ENCODE results near the gene STX1A.

Gene STX1A

GRCh38 chr7:73706126-73707044 is 13.1 kb downstream of the STX1A start:
- H3K27ac ChIP-seq (ENCODE audit: extremely low read depth, low read depth, low read length): no peak overlapping the region
- no peak overlapping the region for H3K4me3 ChIP-seq (ENCODE audit: low read depth, low read length)
- H3K36me3 ChIP-seq (ENCODE audit: control insufficient read depth in 2 of 2, insufficient read depth in 1 of 2, low read length in 2 of 2): peaks cover 0 to 29% of the 10 kb centered on the region in 2 experiments; a peak in 2 of 3 replicates
- H3K9me3 ChIP-seq (ENCODE audit: control insufficient read depth, insufficient read depth, low read depth, low read length): no peaks in the 10 kb centered on the region
- peak; percentile 37 for TF ChIP-seq GLIS1 (tag by site-specific recombination; IDR thresholded peaks at IDR 0.05)
- TF ChIP-seq ZIC2 (tag by site-specific recombination; IDR thresholded peaks at IDR 0.05): 0 out of 2 replicates have a peak, but pooled peaks have one; percentile 11
- TF ChIP-seq PATZ1 (tag by site-specific recombination; IDR thresholded peaks at IDR 0.05): peak; percentile 31; the same call in 1 of the 2 replicates
- TF ChIP-seq ZNF600 (tag by site-specific recombination; IDR thresholded peaks at IDR 0.05): 0 out of 2 replicates have a peak, but pooled peaks have one; percentile 39
- no peak for TF ChIP-seq GFI1B (tag by site-specific recombination; IDR thresholded peaks at IDR 0.05)
- no peak for TF ChIP-seq ZNF366 (tag by site-specific recombination; conservative IDR thresholded peaks at IDR 0.05)
- TF ChIP-seq, protein P1, sequence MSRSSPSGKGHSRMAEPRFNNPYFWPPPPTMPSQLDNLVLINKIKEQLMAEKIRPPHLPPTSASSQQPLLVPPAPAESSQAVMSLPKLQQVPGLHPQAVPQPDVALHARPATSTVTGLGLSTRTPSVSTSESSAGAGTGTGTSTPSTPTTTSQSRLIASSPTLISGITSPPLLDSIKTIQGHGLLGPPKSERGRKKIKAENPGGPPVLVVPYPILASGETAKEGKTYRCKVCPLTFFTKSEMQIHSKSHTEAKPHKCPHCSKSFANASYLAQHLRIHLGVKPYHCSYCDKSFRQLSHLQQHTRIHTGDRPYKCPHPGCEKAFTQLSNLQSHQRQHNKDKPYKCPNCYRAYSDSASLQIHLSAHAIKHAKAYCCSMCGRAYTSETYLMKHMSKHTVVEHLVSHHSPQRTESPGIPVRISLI (tag by site-specific recombination; IDR thresholded peaks at IDR 0.05): no peak
- no peak for TF ChIP-seq OVOL3 (tag by site-specific recombination; IDR thresholded peaks at IDR 0.05)
- TF ChIP-seq, protein P2, sequence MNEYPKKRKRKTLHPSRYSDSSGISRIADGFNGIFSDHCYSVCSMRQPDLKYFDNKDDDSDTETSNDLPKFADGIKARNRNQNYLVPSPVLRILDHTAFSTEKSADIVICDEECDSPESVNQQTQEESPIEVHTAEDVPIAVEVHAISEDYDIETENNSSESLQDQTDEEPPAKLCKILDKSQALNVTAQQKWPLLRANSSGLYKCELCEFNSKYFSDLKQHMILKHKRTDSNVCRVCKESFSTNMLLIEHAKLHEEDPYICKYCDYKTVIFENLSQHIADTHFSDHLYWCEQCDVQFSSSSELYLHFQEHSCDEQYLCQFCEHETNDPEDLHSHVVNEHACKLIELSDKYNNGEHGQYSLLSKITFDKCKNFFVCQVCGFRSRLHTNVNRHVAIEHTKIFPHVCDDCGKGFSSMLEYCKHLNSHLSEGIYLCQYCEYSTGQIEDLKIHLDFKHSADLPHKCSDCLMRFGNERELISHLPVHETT (tag by site-specific recombination; IDR thresholded peaks at IDR 0.05): no peak
- 0 out of 2 replicates have a peak, but pooled peaks have one; percentile 15 for TF ChIP-seq ZNF629 (tag by site-specific recombination; IDR thresholded peaks at IDR 0.05)
- TF ChIP-seq, protein P3, sequence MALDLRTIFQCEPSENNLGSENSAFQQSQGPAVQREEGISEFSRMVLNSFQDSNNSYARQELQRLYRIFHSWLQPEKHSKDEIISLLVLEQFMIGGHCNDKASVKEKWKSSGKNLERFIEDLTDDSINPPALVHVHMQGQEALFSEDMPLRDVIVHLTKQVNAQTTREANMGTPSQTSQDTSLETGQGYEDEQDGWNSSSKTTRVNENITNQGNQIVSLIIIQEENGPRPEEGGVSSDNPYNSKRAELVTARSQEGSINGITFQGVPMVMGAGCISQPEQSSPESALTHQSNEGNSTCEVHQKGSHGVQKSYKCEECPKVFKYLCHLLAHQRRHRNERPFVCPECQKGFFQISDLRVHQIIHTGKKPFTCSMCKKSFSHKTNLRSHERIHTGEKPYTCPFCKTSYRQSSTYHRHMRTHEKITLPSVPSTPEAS (tag by site-specific recombination; IDR thresholded peaks at IDR 0.05): no peak
- TF ChIP-seq ZNF112 (tag by site-specific recombination; IDR thresholded peaks at IDR 0.05): no peak
- TF ChIP-seq EGR2 (tag by site-specific recombination; IDR thresholded peaks at IDR 0.05; ENCODE audit: low read depth): no peak
- TF ChIP-seq, protein P4, sequence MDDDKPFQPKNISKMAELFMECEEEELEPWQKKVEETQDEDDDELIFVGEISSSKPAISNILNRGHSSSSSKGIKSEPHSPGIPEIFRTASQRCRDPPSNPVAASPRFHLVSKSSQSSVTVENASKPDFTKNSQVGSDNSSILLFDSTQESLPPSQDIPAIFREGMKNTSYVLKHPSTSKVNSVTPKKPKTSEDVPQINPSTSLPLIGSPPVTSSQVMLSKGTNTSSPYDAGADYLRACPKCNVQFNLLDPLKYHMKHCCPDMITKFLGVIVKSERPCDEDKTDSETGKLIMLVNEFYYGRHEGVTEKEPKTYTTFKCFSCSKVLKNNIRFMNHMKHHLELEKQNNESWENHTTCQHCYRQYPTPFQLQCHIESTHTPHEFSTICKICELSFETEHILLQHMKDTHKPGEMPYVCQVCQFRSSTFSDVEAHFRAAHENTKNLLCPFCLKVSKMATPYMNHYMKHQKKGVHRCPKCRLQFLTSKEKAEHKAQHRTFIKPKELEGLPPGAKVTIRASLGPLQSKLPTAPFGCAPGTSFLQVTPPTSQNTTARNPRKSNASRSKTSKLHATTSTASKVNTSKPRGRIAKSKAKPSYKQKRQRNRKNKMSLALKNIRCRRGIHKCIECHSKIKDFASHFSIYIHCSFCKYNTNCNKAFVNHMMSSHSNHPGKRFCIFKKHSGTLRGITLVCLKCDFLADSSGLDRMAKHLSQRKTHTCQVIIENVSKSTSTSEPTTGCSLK (tag by site-specific recombination; IDR thresholded peaks at IDR 0.05): no peak
- no peak for TF ChIP-seq ZNF626 (tag by site-specific recombination; IDR thresholded peaks at IDR 0.05)
- TF ChIP-seq SP2 (tag by site-specific recombination; IDR thresholded peaks at IDR 0.05): no peak
- TF ChIP-seq ZNF664 (tag by site-specific recombination; IDR thresholded peaks at IDR 0.05): no peak
- no peak for TF ChIP-seq ZBTB8A (tag by site-specific recombination; IDR thresholded peaks at IDR 0.05)
- TF ChIP-seq ZNF266 (tag by site-specific recombination; IDR thresholded peaks at IDR 0.05; ENCODE audit: low read depth): no peak
- TF ChIP-seq ZNF10 (tag by site-specific recombination; IDR thresholded peaks at IDR 0.05): peak; percentile 20; the same call in 1 of the 2 replicates
- TF ChIP-seq ZBTB20 (tag by site-specific recombination; IDR thresholded peaks at IDR 0.05): no peak
- TF ChIP-seq ZBTB48 (tag by site-specific recombination; IDR thresholded peaks at IDR 0.05): no peak
- POLR2A ChIA-PET: no interaction called here
- CTCF ChIA-PET: interaction anchor here (0.6 kb wide), 1 partner anchor 32 kb away, joined by 4 read pairs; no protein-coding TSS in a partner anchor
- H3K4me1 ChIP-seq (ENCODE audit: control insufficient read depth, insufficient read depth, low read length): no peaks in the 10 kb centered on the region

Measured in HEK293 (cell line).